Thyroid gland (tissue), 4 donors: Measurements from ENCODE around the gene LILRA6.
"Not testable (repeated sequence)": the region's sequence is repeated elsewhere in the genome, so short reads cannot be mapped to it uniquely, and the experiment has no call there.

Experiments
- POLR2A ChIP-seq, 2 donors: fragments of 450-650 bp; IDR thresholded peaks; one replicate each; pipeline ENCODE4 v1.6.1; 2017; ENCODE audit warnings: antibody characterized with exemption in 2 of 2, mild to moderate bottlenecking in 2 of 2, moderate library complexity in 1 of 2
- TF ChIP-seq, protein P1 (sequence below), 6 experiments: fragments of 200-600 bp in 3 of 6; fragments of 450-650 bp in 3 of 6; sonication (generic) in 3 of 6; IDR thresholded peaks; one replicate each; pipeline ENCODE4 v1.5.1; 2016 to 2019; ENCODE audit warnings: antibody characterized with exemption in 6 of 6, mild to moderate bottlenecking in 2 of 6, inconsistent platforms in 1 of 6, moderate library complexity in 1 of 6

DNA sequence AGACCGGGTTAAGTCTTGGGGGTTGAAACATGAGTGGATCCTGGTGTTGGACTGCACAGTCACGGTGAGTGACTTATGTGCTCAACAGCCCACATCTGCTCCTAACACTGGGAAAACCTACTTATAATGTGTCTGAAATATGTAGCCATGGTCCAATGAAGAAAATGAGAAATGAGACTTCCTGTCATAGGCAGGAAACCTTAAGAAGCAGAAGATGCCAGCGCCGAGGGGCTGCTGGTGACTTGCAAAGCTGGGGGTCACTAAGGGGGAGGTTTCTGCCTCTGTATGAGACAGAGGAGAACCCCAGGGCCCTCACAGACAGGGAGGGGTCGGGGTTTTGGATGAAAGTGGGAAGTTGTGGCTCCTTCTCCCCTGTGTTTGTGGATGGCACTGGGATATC lies 29.6 kb upstream of the LILRA6 start:
- TF ChIP-seq POLR2A (IDR thresholded peaks at IDR 0.05) = not testable (repeated sequence)
- TF ChIP-seq, protein P1, sequence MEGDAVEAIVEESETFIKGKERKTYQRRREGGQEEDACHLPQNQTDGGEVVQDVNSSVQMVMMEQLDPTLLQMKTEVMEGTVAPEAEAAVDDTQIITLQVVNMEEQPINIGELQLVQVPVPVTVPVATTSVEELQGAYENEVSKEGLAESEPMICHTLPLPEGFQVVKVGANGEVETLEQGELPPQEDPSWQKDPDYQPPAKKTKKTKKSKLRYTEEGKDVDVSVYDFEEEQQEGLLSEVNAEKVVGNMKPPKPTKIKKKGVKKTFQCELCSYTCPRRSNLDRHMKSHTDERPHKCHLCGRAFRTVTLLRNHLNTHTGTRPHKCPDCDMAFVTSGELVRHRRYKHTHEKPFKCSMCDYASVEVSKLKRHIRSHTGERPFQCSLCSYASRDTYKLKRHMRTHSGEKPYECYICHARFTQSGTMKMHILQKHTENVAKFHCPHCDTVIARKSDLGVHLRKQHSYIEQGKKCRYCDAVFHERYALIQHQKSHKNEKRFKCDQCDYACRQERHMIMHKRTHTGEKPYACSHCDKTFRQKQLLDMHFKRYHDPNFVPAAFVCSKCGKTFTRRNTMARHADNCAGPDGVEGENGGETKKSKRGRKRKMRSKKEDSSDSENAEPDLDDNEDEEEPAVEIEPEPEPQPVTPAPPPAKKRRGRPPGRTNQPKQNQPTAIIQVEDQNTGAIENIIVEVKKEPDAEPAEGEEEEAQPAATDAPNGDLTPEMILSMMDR (IDR thresholded peaks at IDR 0.05) = not testable (repeated sequence)
